Measurements from ENCODE around the gene TEX10. TPM values are rescaled to one million over a fixed set of nuclear protein-coding genes. Genes with fewer than 3 reads are reported as not detected.

The TEX10 gene
- total RNA-seq, 1 experiment from 2014 or later = 31.1 TPM

GRCh38 chr9:100282388-100282719 is 70.4 kb downstream of the TEX10 start:
- Mint-ChIP-seq H3K9me3 (ENCODE audit: unreplicated experiment) (peaks cover 14% of the 10 kb centered on the region), H3K27ac (ENCODE audit: unreplicated experiment) (no peak overlapping the region), H3K4me1 (ENCODE audit: low read depth, unreplicated experiment) (no peaks in the 10 kb centered on the region), H3K27me3 (ENCODE audit: insufficient read depth, unreplicated experiment) (no peaks in the 10 kb centered on the region), H3K36me3 (ENCODE audit: insufficient read depth, unreplicated experiment) (peaks cover 15% of the 10 kb centered on the region), H3K4me3 (ENCODE audit: unreplicated experiment) (no peak overlapping the region)
- no peak overlapping the region for H3K4me3 ChIP-seq (ENCODE audit: low read depth, low read length)
- DNase-seq = no peak
- peaks cover 2% of the 10 kb centered on the region; the same call in 1 of the 2 replicates for H3K36me3 ChIP-seq (ENCODE audit: control insufficient read depth, insufficient read depth, low read length)
- no peaks in the 10 kb centered on the region for H3K9me3 ChIP-seq
- CTCF ChIA-PET = no interaction called here
- intact Hi-C loops (cut with micrococcal nuclease; ENCODE audit: unreplicated experiment) = no loop called here
- POLR2A ChIA-PET = no interaction called here
- TF ChIP-seq, protein P1, sequence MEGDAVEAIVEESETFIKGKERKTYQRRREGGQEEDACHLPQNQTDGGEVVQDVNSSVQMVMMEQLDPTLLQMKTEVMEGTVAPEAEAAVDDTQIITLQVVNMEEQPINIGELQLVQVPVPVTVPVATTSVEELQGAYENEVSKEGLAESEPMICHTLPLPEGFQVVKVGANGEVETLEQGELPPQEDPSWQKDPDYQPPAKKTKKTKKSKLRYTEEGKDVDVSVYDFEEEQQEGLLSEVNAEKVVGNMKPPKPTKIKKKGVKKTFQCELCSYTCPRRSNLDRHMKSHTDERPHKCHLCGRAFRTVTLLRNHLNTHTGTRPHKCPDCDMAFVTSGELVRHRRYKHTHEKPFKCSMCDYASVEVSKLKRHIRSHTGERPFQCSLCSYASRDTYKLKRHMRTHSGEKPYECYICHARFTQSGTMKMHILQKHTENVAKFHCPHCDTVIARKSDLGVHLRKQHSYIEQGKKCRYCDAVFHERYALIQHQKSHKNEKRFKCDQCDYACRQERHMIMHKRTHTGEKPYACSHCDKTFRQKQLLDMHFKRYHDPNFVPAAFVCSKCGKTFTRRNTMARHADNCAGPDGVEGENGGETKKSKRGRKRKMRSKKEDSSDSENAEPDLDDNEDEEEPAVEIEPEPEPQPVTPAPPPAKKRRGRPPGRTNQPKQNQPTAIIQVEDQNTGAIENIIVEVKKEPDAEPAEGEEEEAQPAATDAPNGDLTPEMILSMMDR (IDR thresholded peaks at IDR 0.05; ENCODE audit: insufficient read depth in 1 of 2, low read depth in 1 of 2, low read length in 1 of 2, severe bottlenecking in 1 of 2, unreplicated experiment in 1 of 2) = no peak
- no TSS peak for BruUV-seq (replicated peaks)
- no peaks in the 10 kb centered on the region for H3K4me1 ChIP-seq
- no peaks in the 10 kb centered on the region for H3K27me3 ChIP-seq (replicated peaks; ENCODE audit: control insufficient read depth, insufficient read depth, low read length)

DNA sequence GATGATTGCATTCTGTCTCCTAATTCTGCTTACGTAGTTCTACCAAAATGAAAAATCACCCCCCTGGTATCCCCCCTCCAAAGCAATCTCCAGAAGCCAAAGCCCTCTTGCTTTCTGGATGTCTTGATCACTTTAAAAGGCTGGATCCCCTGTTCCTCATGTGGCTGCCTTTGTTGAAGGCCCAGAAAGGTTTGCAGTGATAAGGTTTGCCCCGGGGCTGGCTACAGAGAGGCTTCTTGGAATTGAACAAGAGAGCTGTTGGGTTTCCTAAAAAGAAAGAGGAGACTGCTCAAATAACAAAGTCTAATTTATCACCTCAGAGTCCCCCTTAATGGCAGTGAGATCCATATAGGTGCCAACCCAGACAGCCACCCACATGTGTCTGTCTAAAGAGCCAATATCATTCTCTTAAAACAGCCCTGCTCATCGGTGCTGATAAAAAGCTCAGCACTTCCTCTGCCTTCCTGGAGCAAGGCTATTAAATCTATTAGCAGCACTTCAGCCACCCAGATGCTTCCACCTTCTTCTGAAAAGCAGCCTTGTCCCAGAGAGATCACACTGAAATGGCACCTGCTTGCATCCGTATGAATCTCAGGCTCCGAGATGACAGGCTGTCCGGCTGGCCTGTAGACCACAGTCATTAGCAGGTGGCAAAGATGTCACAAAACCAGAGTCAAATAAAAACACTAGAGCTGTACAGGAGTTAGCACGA is 70.9 kb downstream of the TEX10 start:
- Mint-ChIP-seq H3K4me1 (ENCODE audit: low read depth, unreplicated experiment) (no peaks in the 10 kb centered on the region), H3K27me3 (ENCODE audit: insufficient read depth, unreplicated experiment) (no peaks in the 10 kb centered on the region), H3K36me3 (ENCODE audit: insufficient read depth, unreplicated experiment) (peaks cover 15% of the 10 kb centered on the region), H3K9me3 (ENCODE audit: unreplicated experiment) (peaks cover 14% of the 10 kb centered on the region), H3K27ac (ENCODE audit: unreplicated experiment) (no peak overlapping the region), H3K4me3 (ENCODE audit: unreplicated experiment) (no peak overlapping the region)
- Histone ChIP-seq H3K4me1 (no peaks in the 10 kb centered on the region), H3K36me3 (ENCODE audit: control insufficient read depth, insufficient read depth, low read length) (0 out of 2 replicates have a peak, but pooled peaks cover 2% of the 10 kb centered on the region), H3K27me3 (replicated peaks; ENCODE audit: control insufficient read depth, insufficient read depth, low read length) (no peaks in the 10 kb centered on the region), H3K9me3 (no peaks in the 10 kb centered on the region), H3K4me3 (ENCODE audit: low read depth, low read length) (no peak overlapping the region)
- CTCF ChIA-PET = interaction anchor here (0.6 kb wide), 1 partner anchor 9 kb away, joined by 3 read pairs; no protein-coding TSS in a partner anchor
- POLR2A ChIA-PET = no interaction called here
- TF ChIP-seq, protein P1 (IDR thresholded peaks at IDR 0.05; ENCODE audit: insufficient read depth in 1 of 2, low read depth in 1 of 2, low read length in 1 of 2, severe bottlenecking in 1 of 2, unreplicated experiment in 1 of 2) = no peak
- intact Hi-C loops (cut with micrococcal nuclease; ENCODE audit: unreplicated experiment) = no loop called here
- DNase-seq = no peak
- no TSS peak for BruUV-seq (replicated peaks)

DNA sequence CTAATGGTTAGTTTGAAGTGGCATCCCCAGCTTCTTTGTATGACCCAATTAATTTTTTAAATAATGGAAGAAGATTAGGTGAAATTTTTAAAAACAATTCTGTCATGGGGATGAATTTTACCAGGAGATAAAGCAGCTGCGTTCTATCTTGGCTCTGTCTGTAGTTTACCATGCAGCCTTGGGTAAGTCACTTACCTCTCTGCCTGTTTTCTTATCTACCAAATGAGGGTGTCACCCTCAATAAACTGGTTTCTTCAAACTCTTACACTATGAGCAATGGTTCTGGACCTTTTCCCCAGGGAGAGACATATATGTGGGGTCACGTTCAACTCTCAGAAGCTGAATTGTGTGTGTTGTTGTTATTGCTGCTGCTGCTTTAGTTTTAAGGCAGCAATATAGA is 71.7 kb downstream of the TEX10 start:
- Histone ChIP-seq H3K27me3 (replicated peaks; ENCODE audit: control insufficient read depth, insufficient read depth, low read length) (no peaks in the 10 kb centered on the region), H3K36me3 (ENCODE audit: control insufficient read depth, insufficient read depth, low read length) (0 out of 2 replicates have a peak, but pooled peaks cover 2% of the 10 kb centered on the region), H3K4me1 (no peaks in the 10 kb centered on the region), H3K4me3 (ENCODE audit: low read depth, low read length) (no peak overlapping the region), H3K9me3 (no peaks in the 10 kb centered on the region)
- no peak for DNase-seq
- ChIA-PET CTCF (interaction anchor here (0.6 kb wide), 1 partner anchor 8 kb away, joined by 3 read pairs; no protein-coding TSS in a partner anchor), POLR2A (no interaction called here)
- no peak overlapping the region for H3K4me3 Mint-ChIP-seq (ENCODE audit: unreplicated experiment)
- peaks cover 15% of the 10 kb centered on the region for H3K36me3 Mint-ChIP-seq (ENCODE audit: insufficient read depth, unreplicated experiment)
- intact Hi-C loops (cut with micrococcal nuclease; ENCODE audit: unreplicated experiment) = no loop called here
- H3K4me1 Mint-ChIP-seq (ENCODE audit: low read depth, unreplicated experiment) = no peaks in the 10 kb centered on the region
- BruUV-seq (replicated peaks) = no TSS peak
- H3K27me3 Mint-ChIP-seq (ENCODE audit: insufficient read depth, unreplicated experiment) = no peaks in the 10 kb centered on the region
- peaks cover 14% of the 10 kb centered on the region for H3K9me3 Mint-ChIP-seq (ENCODE audit: unreplicated experiment)
- TF ChIP-seq, protein P1 (IDR thresholded peaks at IDR 0.05; ENCODE audit: insufficient read depth in 1 of 2, low read depth in 1 of 2, low read length in 1 of 2, severe bottlenecking in 1 of 2, unreplicated experiment in 1 of 2) = no peak
- no peak overlapping the region for H3K27ac Mint-ChIP-seq (ENCODE audit: unreplicated experiment)

All from Caco-2 (cell line).